Heart right ventricle (tissue), 16 donors: ENCODE data around the gene STK38L. TPM values are rescaled to one million over a fixed set of nuclear protein-coding genes. Genes with fewer than 3 reads are reported as not detected.

Experiments used
- ATAC-seq, 8 donors: fragments of 200-7000 bp; cut with Tn5 transposase; one replicate each; pipeline ENCODE4 v1.9.1; 2020; ENCODE audit warnings: mild to moderate bottlenecking in 8 of 8, moderate library complexity in 8 of 8, moderate number of reproducible peaks in 1 of 8
- DNase-seq, 2 donors: peaks; one replicate each; pipeline ENCODE4 v3.0.0-alpha.2; 2020
- H3K27ac ChIP-seq, 10 donors: fragments of 200-600 bp; sonication (generic) in 2 of 10; one replicate each; pipeline versions ENCODE4 v1.5.0 to v1.8.0; 2020 to 2022; ENCODE audit warnings: mild to moderate bottlenecking in 3 of 10
- H3K27me3 ChIP-seq, 7 donors: fragments of 200-600 bp; one replicate each; pipeline ENCODE4 v1.8.0; 2021 to 2022; ENCODE audit warnings: mild to moderate bottlenecking in 2 of 7
- H3K36me3 ChIP-seq, 9 donors: fragments of 200-600 bp; sonication (generic) in 1 of 9; one replicate each; pipeline versions ENCODE4 v1.5.0 to v1.8.0; 2020 to 2022; ENCODE audit warnings: mild to moderate bottlenecking in 2 of 9
- H3K4me1 ChIP-seq, 9 donors: fragments of 200-600 bp; sonication (generic) in 1 of 9; one replicate each; pipeline versions ENCODE4 v1.5.0 to v1.8.0; 2020 to 2022; ENCODE audit warnings: mild to moderate bottlenecking in 4 of 9
- H3K4me3 ChIP-seq, 10 donors: fragments of 200-600 bp; sonication (generic) in 2 of 10; one replicate each; pipeline versions ENCODE4 v1.5.0 to v1.8.0; 2020 to 2022; ENCODE audit warnings: mild to moderate bottlenecking in 7 of 10, moderate library complexity in 2 of 10
- H3K9me3 ChIP-seq, 11 donors: fragments of 200-600 bp in 10 of 11; sonication (generic) in 2 of 11; one replicate each; pipeline versions ENCODE4 v1.5.0 to v1.8.0; 2013 to 2022; ENCODE audit warnings: mild to moderate bottlenecking in 2 of 11, control low read depth in 1 of 11, moderate library complexity in 1 of 11
- CTCF ChIP-seq, 9 donors: fragments of 200-600 bp; sonication (generic) in 2 of 9; IDR thresholded peaks; one replicate each; pipeline versions ENCODE4 v1.5.0 to v1.8.0; 2021 to 2022; ENCODE audit warnings: antibody characterized with exemption in 9 of 9, mild to moderate bottlenecking in 5 of 9, moderate library complexity in 1 of 9
- WGBS, 2 donors: extraction: QIAGEN DNeasy Blood & Tissue Kit; methylation state at CpG; one replicate each; pipeline ENCODE4 v1.1.7; 2013; ENCODE audit warnings: inconsistent platforms in 1 of 2; 5-methylcytosine and 5-hydroxymethylcytosine counted together
- intact Hi-C, 10 donors: fragments of 100-400 bp; cut with DNase I; formaldehyde crosslinking; loops; one replicate each; pipeline versions ENCODE4 v1.11.1 to v1.14.2; 2022
- polyA plus RNA-seq, 2 donors: library from polyadenylated mRNA; stranded (reverse); fragments of 200-250 nt; gene quantifications; one replicate each; pipeline ENCODE4 v1.2.3, GENCODE V29; 2013
- total RNA-seq, 10 donors: library from RNA; stranded (reverse); fragmentation: NEBNext Ultra II Directional in 3 of 10; extraction: Animal tissue kit (Norgen Biotek cat#: 25700) in 3 of 10; gene quantifications; one replicate each; pipeline versions ENCODE4 v1.2.1 to v1.2.4, GENCODE V29; 2021 to 2023
- donor health status: Arrhythmogenic right ventricular cardiomyopathy.
- donor health status: ischemic (EF 13 %, LVEDD 7.1; RV severe dilation, severe dysfunction).
- donor health status: healthy with polysubstance abuse.
- donor health status: DM: no; HTN: yes; CAD: no.
- donor health status: DM: no; HTN: no; CAD: no.
- donor health status: ischemic (EF 25% LVEDD 6.9; RV normal size, moderate dysfunction).
- donor health status: ischemic (EF 25% LVEDD 5.7; RV mildly dilated, moderate dysfunction).
- donor health status: healthy.
- donor health status: DM: yes; HTN: yes; CAD: no.
- donor health status: Ischemic cardiomyopathy.
- donor health status: ischemic (EF 35%, LVEDD 5.7; RV mildly dilated, moderate dysfunction).
- donor health status: nonischemic (EF 11% LVEDD 7.7; RV severe dilation, severe dysfunction).
- donor health status: DM: yes; HTN: yes; CAD: no.
- donor health status: PGD.
- donor health status: ischemic (EF 29% LVEDD 5.4; RV normal size, mild dysfunction).
- donor health status: nonischemic (EF 23%, LVEDD 6.1; RV moderate dilation, normal function).

STK38L gene
- total and polyA plus RNA-seq, 12 donors, result 9.5 to 165 (median 82.5) TPM

- 96 to 97% methylated on average over 1 of the region's 1 CpG for WGBS, 2 donors
- peak overlapping the region in 1 of 10 donors; percentile 69 for H3K27ac ChIP-seq
- H3K9me3 ChIP-seq, result no peaks in the 10 kb centered on the region
- DNase-seq (no peak), ATAC-seq (no peak)
- H3K4me1 ChIP-seq, result peaks cover 0 to 32% (median 9%) of the 10 kb centered on the region in 9 donors
- intact Hi-C loops, result loop anchor here in 3 of 10 donors (10.0 kb wide), 3 partner anchors 324 to 374 kb away; no protein-coding TSS in a partner anchor
- no peak overlapping the region for H3K4me3 ChIP-seq
- no peak for TF ChIP-seq CTCF (IDR thresholded peaks at IDR 0.05)
- peaks cover 0 to 27% (median 13%) of the 10 kb centered on the region in 9 donors for H3K36me3 ChIP-seq
- peaks cover 0 to 21% (median 0%) of the 10 kb centered on the region in 7 donors for H3K27me3 ChIP-seq
Observed at GRCh38 chr12:27330846-27331245, 86.8 kb downstream of the STK38L start.

- Histone ChIP-seq H3K36me3 (peaks cover 0 to 21% (median 9%) of the 10 kb centered on the region in 9 donors), H3K9me3 (no peaks in the 10 kb centered on the region), H3K4me1 (peaks cover 0 to 32% (median 9%) of the 10 kb centered on the region in 9 donors), H3K4me3 (no peak overlapping the region), H3K27ac (peak overlapping the region in 1 of 10 donors; percentile 69), H3K27me3 (peaks cover 0 to 21% (median 0%) of the 10 kb centered on the region in 7 donors)
- no peak for DNase-seq
- no peak for TF ChIP-seq CTCF (IDR thresholded peaks at IDR 0.05)
- WGBS, 2 donors, result 61 to 68% methylated on average over 7 of the region's 7 CpGs
- ATAC-seq, result peak in 1 of 8 donors; percentile 34
- intact Hi-C loops, result loop anchor here in 3 of 10 donors (10.0 kb wide), 3 partner anchors 323 to 373 kb away; no protein-coding TSS in a partner anchor
Observed at GRCh38 chr12:27331291-27331926, 87.3 kb downstream of the STK38L start.

GRCh38 chr12:27331927-27332324 is 87.8 kb downstream of the STK38L start:
- 42 to 44% methylated on average over 3 of the region's 3 CpGs for WGBS, 2 donors
- intact Hi-C loops, result loop anchor here in 3 of 10 donors (10.0 kb wide), 3 partner anchors 323 to 373 kb away; no protein-coding TSS in a partner anchor
- Histone ChIP-seq H3K36me3 (peaks cover 0 to 16% (median 9%) of the 10 kb centered on the region in 9 donors), H3K4me3 (peak overlapping the region in 7 of 10 donors; percentile 57 to 73 (median 66)), H3K27me3 (peaks cover 0 to 21% (median 0%) of the 10 kb centered on the region in 7 donors), H3K27ac (peak overlapping the region in 1 of 10 donors; percentile 69), H3K9me3 (no peaks in the 10 kb centered on the region), H3K4me1 (peaks cover 0 to 32% (median 9%) of the 10 kb centered on the region in 9 donors)
- ATAC-seq (peak in 1 of 8 donors; percentile 13), DNase-seq (no peak)
- TF ChIP-seq CTCF (IDR thresholded peaks at IDR 0.05), result no peak

- Histone ChIP-seq H3K36me3 (peaks cover 0 to 12% (median 4%) of the 10 kb centered on the region in 9 donors), H3K27ac (peak overlapping the region in 1 of 10 donors; percentile 69), H3K4me1 (peaks cover 0 to 32% (median 9%) of the 10 kb centered on the region in 9 donors), H3K9me3 (no peaks in the 10 kb centered on the region), H3K4me3 (peak overlapping the region; percentile 21 to 85 (median 66)), H3K27me3 (peaks cover 0 to 21% (median 0%) of the 10 kb centered on the region in 7 donors)
- intact Hi-C loops, result loop anchor here in 3 of 10 donors (10.0 kb wide), 3 partner anchors 322 to 372 kb away; no protein-coding TSS in a partner anchor
- WGBS, 2 donors, result 8 to 9% methylated on average over 10 of the region's 10 CpGs
- no peak for TF ChIP-seq CTCF (IDR thresholded peaks at IDR 0.05)
- ATAC-seq (no peak), DNase-seq (no peak)
Observed at GRCh38 chr12:27332407-27332713, 88.3 kb downstream of the STK38L start.
